Brain microvascular endothelial cell (primary cell): ENCODE results near the gene PARD3.

Source experiments
- DNase-seq: peaks from one replicate; pipeline ENCODE4 v3.0.0-alpha.2; 2020
- H3K27ac ChIP-seq: fragments of 250-450 bp; sonication (Bioruptor Pico); 2 replicates; pipeline ENCODE4 v1.5.1; 2020; ENCODE audit warnings: mild to moderate bottlenecking, moderate library complexity
- H3K27me3 ChIP-seq: fragments of 250-450 bp; sonication (Bioruptor Pico); replicated peaks from 2 replicates; pipeline ENCODE4 v1.5.1; 2020; ENCODE audit warnings: mild to moderate bottlenecking
- H3K36me3 ChIP-seq: fragments of 250-450 bp; sonication (Bioruptor Pico); replicated peaks from 2 replicates; pipeline ENCODE4 v1.5.1; 2020; ENCODE audit warnings: mild to moderate bottlenecking
- H3K4me3 ChIP-seq: 2 replicates; pipeline ENCODE4 v1.5.1; 2011; ENCODE audit warnings: low read depth, mild to moderate bottlenecking, control low read depth, low read length, moderate library complexity
- CTCF ChIP-seq: IDR thresholded peaks from 2 replicates; pipeline ENCODE4 v1.5.1; 2011; ENCODE audit warnings: low read depth, mild to moderate bottlenecking, moderate library complexity, low read length, control low read depth, inconsistent platforms; ENCODE audit errors: missing control alignments
- in situ Hi-C: cut with HindIII; loops from 2 replicates; pipeline ENCODE4 v1.10.0; 2017; ENCODE audit warnings: low sequenced_read_pairs, low pct_ligation_motif_present

PARD3 gene

GRCh38 chr10:34581801-34582532 is 233.1 kb downstream of the PARD3 start:
- DNase-seq, result no peak
- in situ Hi-C loops, result no loop called here
- Histone ChIP-seq H3K27me3 (no peaks in the 10 kb centered on the region), H3K27ac (no peak overlapping the region), H3K36me3 (no peaks in the 10 kb centered on the region), H3K4me3 (no peak overlapping the region)
- no peak for TF ChIP-seq CTCF

- no peak for TF ChIP-seq CTCF
- Histone ChIP-seq H3K4me3 (no peak overlapping the region), H3K27me3 (no peaks in the 10 kb centered on the region), H3K27ac (no peak overlapping the region), H3K36me3 (no peaks in the 10 kb centered on the region)
- in situ Hi-C loops, result no loop called here
- peak; percentile 52 for DNase-seq
Measured at GRCh38 chr10:34580643-34581042, 234.5 kb downstream of the PARD3 start.

GRCh38 chr10:34580214-34580613 is 234.9 kb downstream of the PARD3 start:
- in situ Hi-C loops, result no loop called here
- no peak overlapping the region for H3K27ac ChIP-seq
- H3K36me3 ChIP-seq, result no peaks in the 10 kb centered on the region
- no peaks in the 10 kb centered on the region for H3K27me3 ChIP-seq
- H3K4me3 ChIP-seq, result no peak overlapping the region
- no peak for DNase-seq
- TF ChIP-seq CTCF, result no peak

- no peak for DNase-seq
Measured at GRCh38 chr10:34578468-34578867, 236.6 kb downstream of the PARD3 start.

GRCh38 chr10:34576797-34577196 is 238.3 kb downstream of the PARD3 start:
- DNase-seq, result no peak
- Histone ChIP-seq H3K27me3 (no peaks in the 10 kb centered on the region), H3K4me3 (no peak overlapping the region), H3K36me3 (no peaks in the 10 kb centered on the region), H3K27ac (no peak overlapping the region)
- TF ChIP-seq CTCF, result no peak
- in situ Hi-C loops, result no loop called here

More at GRCh38 chr10:34578468-34578867, 236.6 kb downstream of the PARD3 start:
- in situ Hi-C loops, result no loop called here
- Histone ChIP-seq H3K36me3 (no peaks in the 10 kb centered on the region), H3K27me3 (no peaks in the 10 kb centered on the region), H3K27ac (no peak overlapping the region), H3K4me3 (no peak overlapping the region)
- no peak for TF ChIP-seq CTCF

GRCh38 chr10:34575882-34576281 is 239.2 kb downstream of the PARD3 start:
- no peak for TF ChIP-seq CTCF
- in situ Hi-C loops, result no loop called here

More at GRCh38 chr10:34575882-34576281, 239.2 kb downstream of the PARD3 start:
- H3K36me3 ChIP-seq, result no peaks in the 10 kb centered on the region
- DNase-seq, result peak; percentile 20
- no peak overlapping the region for H3K4me3 ChIP-seq
- H3K27me3 ChIP-seq, result no peaks in the 10 kb centered on the region
- no peak overlapping the region for H3K27ac ChIP-seq
